ENCODE measurements around the gene ITPR2.

ITPR2 gene

DNA sequence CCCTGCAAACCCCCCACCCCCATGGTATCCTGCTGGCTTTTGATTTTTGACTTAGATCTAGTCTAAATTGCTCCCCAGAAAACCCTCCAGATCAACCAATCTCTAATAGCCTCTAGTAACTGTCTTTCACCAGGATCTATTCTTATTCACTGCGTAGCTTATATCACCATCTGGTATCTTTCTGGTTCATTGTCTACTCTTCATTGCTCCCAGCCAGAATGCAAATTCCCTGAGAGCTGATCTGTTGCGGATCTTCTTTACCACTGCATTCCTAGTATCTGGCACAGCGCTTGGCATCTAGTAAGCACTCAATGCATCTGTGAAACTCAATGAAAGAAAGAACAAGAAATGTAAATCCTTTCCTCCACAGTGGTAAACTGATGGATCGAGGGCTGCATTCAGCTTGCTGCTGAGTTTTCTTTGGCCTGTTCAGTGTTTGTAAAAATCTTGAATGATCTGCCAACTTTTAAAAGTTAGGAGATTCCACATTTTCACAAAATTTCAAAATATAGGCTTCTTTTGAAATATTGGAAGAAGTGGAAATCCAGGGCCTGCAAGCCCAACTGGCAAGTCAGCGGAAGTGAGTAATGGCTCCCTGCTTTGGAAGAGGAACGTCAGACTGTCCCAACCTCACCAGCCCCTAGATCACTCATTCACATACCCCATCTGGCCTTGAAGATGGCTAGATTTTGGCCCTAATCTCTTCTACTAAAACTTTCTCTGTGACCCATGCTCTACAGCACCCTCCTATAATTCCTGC, 363.4 kb downstream of the ITPR2 start:
- Histone ChIP-seq H3K4me3 (no peak overlapping the region), H3K4me2 (no peak overlapping the region), H4K20me1 (no peaks in the 10 kb centered on the region), H3K27me3 (no peaks in the 10 kb centered on the region), H3K9ac (no peak overlapping the region), H3K27ac (no peak overlapping the region), H3K36me3 (no peaks in the 10 kb centered on the region), H3K4me1 (peaks cover 21% of the 10 kb centered on the region), H3K9me3 (no peaks in the 10 kb centered on the region)
- TF ChIP-seq Cebpa-rat (IDR thresholded peaks at IDR 0.05), result no peak

GRCh38 chr12:26467351-26467750, 365.6 kb downstream of the ITPR2 start:
- H3K4me2 ChIP-seq, result no peak overlapping the region
- H3K27ac ChIP-seq, result no peak overlapping the region
- no peaks in the 10 kb centered on the region for H4K20me1 ChIP-seq
- no peak overlapping the region for H3K9ac ChIP-seq
- H3K27me3 ChIP-seq, result no peaks in the 10 kb centered on the region
- H3K4me1 ChIP-seq, result peaks cover 12% of the 10 kb centered on the region
- no peak overlapping the region for H3K4me3 ChIP-seq
- no peak for TF ChIP-seq Cebpa-rat (IDR thresholded peaks at IDR 0.05)
- no peaks in the 10 kb centered on the region for H3K9me3 ChIP-seq
- H3K36me3 ChIP-seq, result no peaks in the 10 kb centered on the region

GRCh38 chr12:26466726-26467125, 366.3 kb downstream of the ITPR2 start:
- TF ChIP-seq Cebpa-rat (IDR thresholded peaks at IDR 0.05), result no peak
- no peaks in the 10 kb centered on the region for H3K27me3 ChIP-seq
- H3K4me3 ChIP-seq, result no peak overlapping the region
- H3K36me3 ChIP-seq, result no peaks in the 10 kb centered on the region
- no peak overlapping the region for H3K4me2 ChIP-seq
- peaks cover 6% of the 10 kb centered on the region for H3K4me1 ChIP-seq
- no peaks in the 10 kb centered on the region for H4K20me1 ChIP-seq
- no peak overlapping the region for H3K27ac ChIP-seq
- H3K9me3 ChIP-seq, result no peaks in the 10 kb centered on the region
- no peak overlapping the region for H3K9ac ChIP-seq

DNA sequence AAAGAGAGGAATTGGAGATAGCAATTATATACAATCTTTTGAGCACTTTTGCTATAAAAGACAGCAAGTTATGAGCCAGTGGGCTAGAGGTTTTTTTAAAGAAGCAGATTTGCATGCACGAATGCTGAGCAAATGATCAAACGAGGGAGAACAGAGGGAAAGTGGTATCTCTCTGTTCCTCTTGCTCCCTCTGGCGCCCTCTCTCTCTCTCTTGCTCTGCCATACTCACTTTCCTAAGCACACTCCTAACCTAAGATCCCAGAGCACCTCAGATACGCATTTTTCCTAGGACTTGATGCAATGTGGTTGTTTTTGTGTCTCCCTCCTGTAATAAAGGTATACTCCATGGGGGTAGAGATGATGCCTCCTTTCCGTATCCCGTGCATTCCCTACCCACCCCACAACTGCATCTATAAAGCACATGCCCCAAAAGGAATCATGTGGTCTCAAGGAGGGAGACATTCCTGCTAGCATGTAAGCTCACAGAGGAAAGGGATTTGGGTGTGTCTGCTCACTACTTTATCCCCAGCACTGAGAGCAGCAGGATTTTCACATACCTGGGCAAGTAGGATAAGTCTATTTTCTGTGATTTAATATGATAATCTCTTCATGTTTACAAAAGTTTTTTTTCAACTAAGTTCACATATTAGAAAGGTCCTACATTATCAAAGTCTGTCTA, 367.4 kb downstream of the ITPR2 start:
- H3K36me3 ChIP-seq, result no peaks in the 10 kb centered on the region

DNA sequence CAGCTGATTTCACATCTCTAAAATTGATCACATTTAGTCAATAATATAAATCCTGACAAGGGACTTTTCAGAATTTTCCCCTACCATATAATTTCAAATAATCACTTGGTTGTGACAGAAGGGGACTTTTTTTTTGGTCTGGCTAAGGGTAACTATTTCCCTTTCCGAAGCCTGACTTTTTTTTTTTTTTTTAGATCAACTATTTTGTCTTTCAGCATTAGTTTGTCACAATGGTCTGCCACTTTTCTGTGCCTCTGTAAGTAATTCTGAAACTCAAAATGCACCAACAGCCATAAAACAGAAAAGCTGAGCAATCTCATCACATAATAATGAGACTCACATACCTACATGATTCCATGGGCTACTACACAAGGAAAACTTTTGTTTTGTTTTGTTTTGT, 371.2 kb downstream of the ITPR2 start:
- no peak overlapping the region for H3K4me2 ChIP-seq
- H3K27ac ChIP-seq, result no peak overlapping the region
- 0 out of 2 replicates have a peak, but pooled peaks cover 5% of the 10 kb centered on the region for H3K36me3 ChIP-seq
- H3K4me3 ChIP-seq, result no peak overlapping the region
- no peaks in the 10 kb centered on the region for H3K27me3 ChIP-seq
- no peak overlapping the region for H3K9ac ChIP-seq
- TF ChIP-seq Cebpa-rat (IDR thresholded peaks at IDR 0.05), result no peak
- peaks cover 5% of the 10 kb centered on the region; the same call in 1 of the 2 replicates for H3K4me1 ChIP-seq
- H3K9me3 ChIP-seq, result no peaks in the 10 kb centered on the region
- no peaks in the 10 kb centered on the region for H4K20me1 ChIP-seq

More for the DNA sequence above, 367.4 kb downstream of the ITPR2 start:
- Histone ChIP-seq H3K9me3 (no peaks in the 10 kb centered on the region), H3K27ac (no peak overlapping the region), H3K4me2 (no peak overlapping the region), H3K4me1 (peaks cover 3% of the 10 kb centered on the region; the same call in 1 of the 2 replicates), H3K27me3 (no peaks in the 10 kb centered on the region), H4K20me1 (no peaks in the 10 kb centered on the region), H3K9ac (no peak overlapping the region), H3K4me3 (no peak overlapping the region)
- TF ChIP-seq Cebpa-rat (IDR thresholded peaks at IDR 0.05), result no peak

DNA sequence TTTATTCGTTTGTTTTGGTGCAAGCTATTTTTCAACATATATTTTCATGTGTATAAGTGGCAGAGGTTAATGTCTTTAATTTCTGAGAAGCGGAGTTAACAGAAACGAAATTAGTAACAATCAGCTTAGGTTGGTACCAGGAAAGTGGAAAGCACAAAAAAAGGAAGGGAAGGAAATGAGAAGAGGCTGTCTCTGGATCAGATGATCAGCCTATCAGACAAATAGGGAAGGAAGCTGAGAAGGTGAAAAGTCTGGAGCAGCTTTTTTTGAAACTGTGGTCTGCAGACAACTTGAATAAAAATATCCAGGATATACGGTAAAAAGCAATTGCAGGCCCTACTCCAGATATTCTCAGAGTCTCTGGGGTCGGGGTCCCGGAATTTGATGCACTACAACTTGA, 372.6 kb downstream of the ITPR2 start:
- Histone ChIP-seq H3K36me3 (0 out of 2 replicates have a peak, but pooled peaks cover 5% of the 10 kb centered on the region), H3K27ac (no peak overlapping the region), H3K27me3 (no peaks in the 10 kb centered on the region), H3K4me2 (no peak overlapping the region), H3K4me3 (no peak overlapping the region), H3K9me3 (no peaks in the 10 kb centered on the region), H4K20me1 (no peaks in the 10 kb centered on the region), H3K9ac (no peak overlapping the region), H3K4me1 (peaks cover 5% of the 10 kb centered on the region; the same call in 1 of the 2 replicates)
- no peak for TF ChIP-seq Cebpa-rat (IDR thresholded peaks at IDR 0.05)

DNA sequence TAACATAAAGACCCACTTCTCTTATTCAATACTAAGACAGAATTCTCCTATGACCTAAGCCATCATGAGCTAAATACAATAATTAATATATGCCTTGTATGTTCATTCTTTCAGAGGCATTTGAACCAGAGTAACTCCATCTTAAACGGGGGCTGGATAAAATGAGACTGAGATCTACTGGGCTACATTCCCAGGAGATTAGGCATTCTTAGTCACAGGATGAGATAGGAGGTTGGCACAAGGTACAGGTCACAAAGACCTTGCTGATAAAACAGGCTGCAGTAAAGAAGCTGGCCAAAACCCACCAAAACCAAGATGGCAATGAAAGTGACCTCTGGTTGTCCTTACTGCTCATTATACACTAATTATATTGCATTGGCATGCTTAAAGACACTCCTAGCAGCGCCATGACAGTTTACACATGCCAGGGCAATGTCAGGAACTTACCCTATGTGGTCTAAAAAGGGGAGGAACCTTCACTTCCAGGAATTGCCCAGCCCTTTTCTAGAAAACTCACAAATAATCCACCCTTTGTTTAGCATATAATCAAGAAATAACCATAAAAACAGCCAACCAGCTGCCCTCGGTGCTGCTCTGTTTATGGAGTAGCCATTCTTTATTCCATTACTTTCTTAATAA, 376.9 kb downstream of the ITPR2 start:
- no peaks in the 10 kb centered on the region for H3K9me3 ChIP-seq
- no peak overlapping the region for H3K9ac ChIP-seq
- H3K36me3 ChIP-seq, result 0 out of 2 replicates have a peak, but pooled peaks cover 5% of the 10 kb centered on the region
- H3K27me3 ChIP-seq, result no peaks in the 10 kb centered on the region
- TF ChIP-seq Cebpa-rat (IDR thresholded peaks at IDR 0.05), result no peak
- H3K27ac ChIP-seq, result no peak overlapping the region
- no peak overlapping the region for H3K4me3 ChIP-seq
- no peaks in the 10 kb centered on the region for H4K20me1 ChIP-seq
- H3K4me1 ChIP-seq, result peaks cover 5% of the 10 kb centered on the region; the same call in 1 of the 2 replicates
- no peak overlapping the region for H3K4me2 ChIP-seq

DNA sequence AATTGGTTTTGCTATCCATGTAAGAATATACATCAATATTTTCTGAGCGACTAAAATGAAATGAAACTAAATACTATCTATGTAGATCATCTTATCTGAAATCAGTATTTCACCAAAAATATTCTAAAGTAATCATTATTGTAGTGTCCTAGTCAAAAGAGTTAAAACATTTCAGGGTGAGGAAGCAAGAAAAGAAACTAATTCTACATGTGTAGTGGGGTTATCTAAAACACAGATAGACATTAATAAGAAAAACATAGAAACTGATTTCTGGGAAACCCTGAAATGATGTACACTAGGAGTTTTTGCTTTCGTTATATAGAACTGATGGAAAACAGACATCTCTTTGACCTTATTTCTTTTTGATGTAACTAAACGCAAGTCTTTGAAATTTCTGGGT, 379.7 kb downstream of the ITPR2 start:
- no peak overlapping the region for H3K27ac ChIP-seq
- TF ChIP-seq Cebpa-rat (IDR thresholded peaks at IDR 0.05), result no peak

GRCh38 chr12:26452511-26452910, 380.5 kb downstream of the ITPR2 start:
- no peaks in the 10 kb centered on the region for H3K27me3 ChIP-seq
- TF ChIP-seq Cebpa-rat (IDR thresholded peaks at IDR 0.05), result no peak
- H3K27ac ChIP-seq, result no peak overlapping the region
- no peak overlapping the region for H3K4me2 ChIP-seq
- no peaks in the 10 kb centered on the region for H3K4me1 ChIP-seq
- no peak overlapping the region for H3K9ac ChIP-seq
- no peaks in the 10 kb centered on the region for H4K20me1 ChIP-seq
- 0 out of 2 replicates have a peak, but pooled peaks cover 3% of the 10 kb centered on the region for H3K36me3 ChIP-seq
- H3K9me3 ChIP-seq, result no peaks in the 10 kb centered on the region
- H3K4me3 ChIP-seq, result no peak overlapping the region

More for the DNA sequence above, 379.7 kb downstream of the ITPR2 start:
- Histone ChIP-seq H3K4me1 (no peaks in the 10 kb centered on the region), H3K4me3 (no peak overlapping the region), H3K9me3 (no peaks in the 10 kb centered on the region), H3K36me3 (0 out of 2 replicates have a peak, but pooled peaks cover 5% of the 10 kb centered on the region), H3K9ac (no peak overlapping the region), H3K4me2 (no peak overlapping the region), H3K27me3 (no peaks in the 10 kb centered on the region), H4K20me1 (no peaks in the 10 kb centered on the region)

GRCh38 chr12:26451763-26452162, 381.2 kb downstream of the ITPR2 start:
- no peak overlapping the region for H3K4me3 ChIP-seq
- no peak overlapping the region for H3K27ac ChIP-seq
- H3K9me3 ChIP-seq, result no peaks in the 10 kb centered on the region
- no peak overlapping the region for H3K4me2 ChIP-seq
- no peaks in the 10 kb centered on the region for H3K27me3 ChIP-seq
- no peak for TF ChIP-seq Cebpa-rat (IDR thresholded peaks at IDR 0.05)
- no peaks in the 10 kb centered on the region for H3K36me3 ChIP-seq
- no peaks in the 10 kb centered on the region for H3K4me1 ChIP-seq
- H3K9ac ChIP-seq, result no peak overlapping the region
- H4K20me1 ChIP-seq, result no peaks in the 10 kb centered on the region

Measured in BLaER1 (cell line).